WTC11 (cell line): ENCODE measurements around the gene CPNE9. TPM values are rescaled to one million over a fixed set of nuclear protein-coding genes. Genes with fewer than 3 reads are reported as not detected.

Source experiments
- ATAC-seq: fragments of 200-7000 bp; cut with Tn5 transposase; 2 replicates; pipeline ENCODE4 v1.10.0; 2021; ENCODE audit warnings: mild to moderate bottlenecking, moderate library complexity
- CTCF ChIA-PET: fragments of 300-600 bp; sonication (Branson Sonifier 250); formaldehyde crosslinking; loops from one replicate; lab custom pipeline; 2021; ENCODE audit warnings: antibody characterized with exemption; lab: Charles Lee
- POLR2A ChIA-PET: fragments of 350-600 bp; sonication (Branson Sonifier 250); formaldehyde crosslinking; loops from one replicate; lab custom pipeline; 2021; ENCODE audit warnings: antibody characterized with exemption; lab: Charles Lee
- DNase-seq: peaks from one replicate; pipeline ENCODE4 v3.0.0; 2021; ENCODE audit warnings: low spot score
- H3K27ac Mint-ChIP-seq: 2 replicates; pipeline ENCODE4 v1.8.0; 2021; ENCODE audit warnings: mixed read lengths
- H3K27me3 Mint-ChIP-seq: 2 replicates; pipeline ENCODE4 v1.8.0; 2021; ENCODE audit warnings: low read depth, mild to moderate bottlenecking, moderate library complexity, mixed read lengths
- H3K36me3 Mint-ChIP-seq: 2 replicates; pipeline ENCODE4 v1.8.0; 2021; ENCODE audit warnings: mixed read lengths
- H3K4me1 Mint-ChIP-seq: 2 replicates; pipeline ENCODE4 v1.8.0; 2022; ENCODE audit warnings: mixed read lengths
- H3K4me3 Mint-ChIP-seq: 2 replicates; pipeline ENCODE4 v1.8.0; 2021; ENCODE audit warnings: mild to moderate bottlenecking, moderate library complexity, mixed read lengths
- H3K9me3 Mint-ChIP-seq: 2 replicates; pipeline ENCODE4 v1.8.0; 2021; ENCODE audit warnings: mixed read lengths
- ATF3 ChIP-seq: sonication (generic); formaldehyde crosslinking; conservative IDR thresholded peaks from 2 replicates; pipeline ENCODE4 v1.8.1; 2022; ENCODE audit warnings: mild to moderate bottlenecking, missing genetic modification reagents
- FOXJ3 ChIP-seq: sonication (generic); formaldehyde crosslinking; IDR thresholded peaks from 2 replicates; pipeline ENCODE4 v1.9.0; 2021; ENCODE audit warnings: missing genetic modification reagents, mild to moderate bottlenecking, borderline replicate concordance
- GTF2I ChIP-seq: fragments of 250-450 bp; sonication (Bioruptor Pico); conservative IDR thresholded peaks from 2 replicates; pipeline ENCODE4 v1.4.0; 2021; ENCODE audit warnings: mild to moderate bottlenecking
- NFATC4 ChIP-seq: fragments of 250-450 bp; sonication (Bioruptor Pico); IDR thresholded peaks from 2 replicates; pipeline ENCODE4 v1.9.0; 2021; ENCODE audit warnings: mild to moderate bottlenecking
- NFE2L1 ChIP-seq: sonication (generic); formaldehyde crosslinking; IDR thresholded peaks from 2 replicates; pipeline ENCODE4 v1.8.1; 2023; ENCODE audit warnings: missing genetic modification reagents
- NFYB ChIP-seq: sonication (generic); formaldehyde crosslinking; conservative IDR thresholded peaks from 2 replicates; pipeline ENCODE4 v1.8.0; 2022; ENCODE audit warnings: low read depth, missing genetic modification reagents
- PRRX2 ChIP-seq: fragments of 250-450 bp; sonication (Bioruptor Pico); IDR thresholded peaks from 2 replicates; pipeline ENCODE4 v1.8.0; 2021; ENCODE audit warnings: mild to moderate bottlenecking
- RORB ChIP-seq: fragments of 250-450 bp; sonication (Bioruptor Pico); IDR thresholded peaks from 2 replicates; pipeline ENCODE4 v1.9.0; 2021; ENCODE audit warnings: mild to moderate bottlenecking
- SMAD4 ChIP-seq: sonication (generic); formaldehyde crosslinking; IDR thresholded peaks from 2 replicates; pipeline ENCODE4 v1.8.0; 2022; ENCODE audit warnings: mild to moderate bottlenecking, missing genetic modification reagents
- STAT6 ChIP-seq: sonication (generic); formaldehyde crosslinking; conservative IDR thresholded peaks from 2 replicates; pipeline ENCODE4 v1.8.1; 2023; ENCODE audit warnings: mild to moderate bottlenecking, low read depth, missing genetic modification reagents, moderate library complexity
- ZBTB21 ChIP-seq: sonication (generic); formaldehyde crosslinking; IDR thresholded peaks from 2 replicates; pipeline ENCODE4 v1.8.1; 2023; ENCODE audit warnings: mild to moderate bottlenecking, missing genetic modification reagents, borderline replicate concordance
- ZNF263 ChIP-seq: sonication (generic); formaldehyde crosslinking; IDR thresholded peaks from 2 replicates; pipeline ENCODE4 v1.8.1; 2022; ENCODE audit warnings: low read depth, mild to moderate bottlenecking, moderate library complexity, missing genetic modification reagents
- ZNF396 ChIP-seq: fragments of 250-450 bp; sonication (Bioruptor Pico); IDR thresholded peaks from 2 replicates; pipeline ENCODE4 v1.8.0; 2021; ENCODE audit warnings: mild to moderate bottlenecking, moderate library complexity, borderline replicate concordance
- total RNA-seq: library from RNA; stranded (reverse); gene quantifications from 3 replicates; pipeline ENCODE4 v1.2.3, GENCODE V29; 2021
- TF ChIP-seq, protein P1 (sequence below): sonication (generic); formaldehyde crosslinking; IDR thresholded peaks from 2 replicates; pipeline ENCODE4 v1.8.1; 2022; ENCODE audit warnings: mild to moderate bottlenecking, moderate library complexity, missing genetic modification reagents
- TF ChIP-seq, protein P2 (sequence below): sonication (generic); formaldehyde crosslinking; IDR thresholded peaks from 2 replicates; pipeline ENCODE4 v1.8.1; 2023; ENCODE audit warnings: mild to moderate bottlenecking, missing genetic modification reagents, moderate library complexity
- TF ChIP-seq, protein P3 (sequence below): sonication (generic); formaldehyde crosslinking; IDR thresholded peaks from 2 replicates; pipeline ENCODE4 v1.8.1; 2023; ENCODE audit warnings: mild to moderate bottlenecking, missing genetic modification reagents
- TF ChIP-seq, protein P4 (sequence below): sonication (generic); formaldehyde crosslinking; IDR thresholded peaks from 2 replicates; pipeline ENCODE4 v1.8.0; 2023; ENCODE audit warnings: missing genetic modification reagents, mild to moderate bottlenecking, borderline replicate concordance
- TF ChIP-seq, protein P5 (sequence below): sonication (generic); formaldehyde crosslinking; IDR thresholded peaks from 2 replicates; pipeline ENCODE4 v1.8.0; 2023; ENCODE audit warnings: missing genetic modification reagents
- TF ChIP-seq, protein P6 (sequence below): sonication (generic); formaldehyde crosslinking; IDR thresholded peaks from 2 replicates; pipeline ENCODE4 v1.8.0; 2022; ENCODE audit warnings: mild to moderate bottlenecking, missing genetic modification reagents

CPNE9 gene
- total RNA-seq, 1 experiment from 2014 or later, result 3.2 TPM

DNA sequence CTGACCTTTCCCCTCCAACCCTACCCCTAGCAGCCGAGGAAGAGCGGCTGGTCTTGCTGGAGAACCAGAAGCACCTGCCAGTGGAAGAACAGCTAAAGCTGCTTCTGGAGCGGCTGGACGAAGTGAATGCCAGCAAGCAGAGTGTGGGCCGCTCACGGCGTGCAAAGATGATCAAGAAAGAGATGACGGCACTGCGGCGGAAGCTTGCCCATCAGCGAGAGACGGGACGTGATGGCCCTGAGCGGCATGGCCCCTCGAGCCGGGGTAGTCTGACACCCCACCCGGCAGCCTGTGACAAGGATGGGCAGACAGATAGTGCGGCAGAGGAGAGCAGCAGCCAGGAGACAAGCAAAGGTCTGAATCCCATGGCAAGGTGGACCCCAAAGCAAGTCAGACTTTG, 39.9 kb downstream of the CPNE9 start:
- H3K27me3 Mint-ChIP-seq, result no peaks in the 10 kb centered on the region
- H3K4me1 Mint-ChIP-seq, result no peaks in the 10 kb centered on the region
- no peak overlapping the region for H3K27ac Mint-ChIP-seq
- ATAC-seq, result no peak
- CTCF ChIA-PET, result interaction anchor here (0.6 kb wide), 1 partner anchor 17 kb away, joined by 3 read pairs; no protein-coding TSS in a partner anchor
- DNase-seq, result no peak
- TF ChIP-seq ATF3 (CRISPR knock-in tag) (no peak), SMAD4 (CRISPR knock-in tag) (no peak), STAT6 (CRISPR knock-in tag) (no peak), ZNF396 (CRISPR knock-in tag) (no peak), GTF2I (CRISPR knock-in tag) (no peak)
- TF ChIP-seq, protein P1, sequence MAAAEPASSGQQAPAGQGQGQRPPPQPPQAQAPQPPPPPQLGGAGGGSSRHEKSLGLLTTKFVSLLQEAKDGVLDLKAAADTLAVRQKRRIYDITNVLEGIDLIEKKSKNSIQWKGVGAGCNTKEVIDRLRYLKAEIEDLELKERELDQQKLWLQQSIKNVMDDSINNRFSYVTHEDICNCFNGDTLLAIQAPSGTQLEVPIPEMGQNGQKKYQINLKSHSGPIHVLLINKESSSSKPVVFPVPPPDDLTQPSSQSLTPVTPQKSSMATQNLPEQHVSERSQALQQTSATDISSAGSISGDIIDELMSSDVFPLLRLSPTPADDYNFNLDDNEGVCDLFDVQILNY, result no peak
- TF ChIP-seq, protein P2, sequence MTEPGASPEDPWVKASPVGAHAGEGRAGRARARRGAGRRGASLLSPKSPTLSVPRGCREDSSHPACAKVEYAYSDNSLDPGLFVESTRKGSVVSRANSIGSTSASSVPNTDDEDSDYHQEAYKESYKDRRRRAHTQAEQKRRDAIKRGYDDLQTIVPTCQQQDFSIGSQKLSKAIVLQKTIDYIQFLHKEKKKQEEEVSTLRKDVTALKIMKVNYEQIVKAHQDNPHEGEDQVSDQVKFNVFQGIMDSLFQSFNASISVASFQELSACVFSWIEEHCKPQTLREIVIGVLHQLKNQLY (CRISPR knock-in tag), result no peak
- no peaks in the 10 kb centered on the region for H3K9me3 Mint-ChIP-seq
- POLR2A ChIA-PET, result no interaction called here
- peaks cover 81% of the 10 kb centered on the region for H3K36me3 Mint-ChIP-seq
- H3K4me3 Mint-ChIP-seq, result no peak overlapping the region

- ChIA-PET POLR2A (no interaction called here), CTCF (interaction anchor here (1.0 kb wide), 1 partner anchor 17 kb away, joined by 3 read pairs; no protein-coding TSS in a partner anchor)
- Mint-ChIP-seq H3K4me1 (peaks cover 3% of the 10 kb centered on the region), H3K27ac (no peak overlapping the region), H3K36me3 (peaks cover 75% of the 10 kb centered on the region), H3K9me3 (no peaks in the 10 kb centered on the region), H3K4me3 (no peak overlapping the region), H3K27me3 (no peaks in the 10 kb centered on the region)
- no peak for ATAC-seq
- DNase-seq, result no peak
- TF ChIP-seq, protein P3, sequence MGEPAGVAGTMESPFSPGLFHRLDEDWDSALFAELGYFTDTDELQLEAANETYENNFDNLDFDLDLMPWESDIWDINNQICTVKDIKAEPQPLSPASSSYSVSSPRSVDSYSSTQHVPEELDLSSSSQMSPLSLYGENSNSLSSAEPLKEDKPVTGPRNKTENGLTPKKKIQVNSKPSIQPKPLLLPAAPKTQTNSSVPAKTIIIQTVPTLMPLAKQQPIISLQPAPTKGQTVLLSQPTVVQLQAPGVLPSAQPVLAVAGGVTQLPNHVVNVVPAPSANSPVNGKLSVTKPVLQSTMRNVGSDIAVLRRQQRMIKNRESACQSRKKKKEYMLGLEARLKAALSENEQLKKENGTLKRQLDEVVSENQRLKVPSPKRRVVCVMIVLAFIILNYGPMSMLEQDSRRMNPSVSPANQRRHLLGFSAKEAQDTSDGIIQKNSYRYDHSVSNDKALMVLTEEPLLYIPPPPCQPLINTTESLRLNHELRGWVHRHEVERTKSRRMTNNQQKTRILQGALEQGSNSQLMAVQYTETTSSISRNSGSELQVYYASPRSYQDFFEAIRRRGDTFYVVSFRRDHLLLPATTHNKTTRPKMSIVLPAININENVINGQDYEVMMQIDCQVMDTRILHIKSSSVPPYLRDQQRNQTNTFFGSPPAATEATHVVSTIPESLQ (CRISPR knock-in tag), result no peak
- TF ChIP-seq, protein P4, sequence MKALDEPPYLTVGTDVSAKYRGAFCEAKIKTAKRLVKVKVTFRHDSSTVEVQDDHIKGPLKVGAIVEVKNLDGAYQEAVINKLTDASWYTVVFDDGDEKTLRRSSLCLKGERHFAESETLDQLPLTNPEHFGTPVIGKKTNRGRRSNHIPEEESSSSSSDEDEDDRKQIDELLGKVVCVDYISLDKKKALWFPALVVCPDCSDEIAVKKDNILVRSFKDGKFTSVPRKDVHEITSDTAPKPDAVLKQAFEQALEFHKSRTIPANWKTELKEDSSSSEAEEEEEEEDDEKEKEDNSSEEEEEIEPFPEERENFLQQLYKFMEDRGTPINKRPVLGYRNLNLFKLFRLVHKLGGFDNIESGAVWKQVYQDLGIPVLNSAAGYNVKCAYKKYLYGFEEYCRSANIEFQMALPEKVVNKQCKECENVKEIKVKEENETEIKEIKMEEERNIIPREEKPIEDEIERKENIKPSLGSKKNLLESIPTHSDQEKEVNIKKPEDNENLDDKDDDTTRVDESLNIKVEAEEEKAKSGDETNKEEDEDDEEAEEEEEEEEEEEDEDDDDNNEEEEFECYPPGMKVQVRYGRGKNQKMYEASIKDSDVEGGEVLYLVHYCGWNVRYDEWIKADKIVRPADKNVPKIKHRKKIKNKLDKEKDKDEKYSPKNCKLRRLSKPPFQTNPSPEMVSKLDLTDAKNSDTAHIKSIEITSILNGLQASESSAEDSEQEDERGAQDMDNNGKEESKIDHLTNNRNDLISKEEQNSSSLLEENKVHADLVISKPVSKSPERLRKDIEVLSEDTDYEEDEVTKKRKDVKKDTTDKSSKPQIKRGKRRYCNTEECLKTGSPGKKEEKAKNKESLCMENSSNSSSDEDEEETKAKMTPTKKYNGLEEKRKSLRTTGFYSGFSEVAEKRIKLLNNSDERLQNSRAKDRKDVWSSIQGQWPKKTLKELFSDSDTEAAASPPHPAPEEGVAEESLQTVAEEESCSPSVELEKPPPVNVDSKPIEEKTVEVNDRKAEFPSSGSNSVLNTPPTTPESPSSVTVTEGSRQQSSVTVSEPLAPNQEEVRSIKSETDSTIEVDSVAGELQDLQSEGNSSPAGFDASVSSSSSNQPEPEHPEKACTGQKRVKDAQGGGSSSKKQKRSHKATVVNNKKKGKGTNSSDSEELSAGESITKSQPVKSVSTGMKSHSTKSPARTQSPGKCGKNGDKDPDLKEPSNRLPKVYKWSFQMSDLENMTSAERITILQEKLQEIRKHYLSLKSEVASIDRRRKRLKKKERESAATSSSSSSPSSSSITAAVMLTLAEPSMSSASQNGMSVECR (CRISPR knock-in tag), result no peak
- TF ChIP-seq, protein P5, sequence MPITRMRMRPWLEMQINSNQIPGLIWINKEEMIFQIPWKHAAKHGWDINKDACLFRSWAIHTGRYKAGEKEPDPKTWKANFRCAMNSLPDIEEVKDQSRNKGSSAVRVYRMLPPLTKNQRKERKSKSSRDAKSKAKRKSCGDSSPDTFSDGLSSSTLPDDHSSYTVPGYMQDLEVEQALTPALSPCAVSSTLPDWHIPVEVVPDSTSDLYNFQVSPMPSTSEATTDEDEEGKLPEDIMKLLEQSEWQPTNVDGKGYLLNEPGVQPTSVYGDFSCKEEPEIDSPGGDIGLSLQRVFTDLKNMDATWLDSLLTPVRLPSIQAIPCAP (CRISPR knock-in tag), result no peak
- TF ChIP-seq NFATC4 (no peak), NFYB (CRISPR knock-in tag) (no peak), ZNF263 (no peak), RORB (no peak), ZBTB21 (CRISPR knock-in tag) (no peak), PRRX2 (no peak), NFE2L1 (CRISPR knock-in tag) (no peak), FOXJ3 (no peak)
- TF ChIP-seq, protein P6, sequence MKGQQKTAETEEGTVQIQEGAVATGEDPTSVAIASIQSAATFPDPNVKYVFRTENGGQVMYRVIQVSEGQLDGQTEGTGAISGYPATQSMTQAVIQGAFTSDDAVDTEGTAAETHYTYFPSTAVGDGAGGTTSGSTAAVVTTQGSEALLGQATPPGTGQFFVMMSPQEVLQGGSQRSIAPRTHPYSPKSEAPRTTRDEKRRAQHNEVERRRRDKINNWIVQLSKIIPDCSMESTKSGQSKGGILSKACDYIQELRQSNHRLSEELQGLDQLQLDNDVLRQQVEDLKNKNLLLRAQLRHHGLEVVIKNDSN (CRISPR knock-in tag), result no peak
Observed at GRCh38 chr3:9744162-9744561, 40.5 kb downstream of the CPNE9 start.
